IMR-90 (cell line): ENCODE results near the gene CAMTA1. TPM values are rescaled to one million over a fixed set of nuclear protein-coding genes. Genes with fewer than 3 reads are reported as not detected.

ENCODE experiments used
- ATAC-seq: fragments of 200-7000 bp; cut with Tn5 transposase; 2 replicates; pipeline ENCODE4 v1.9.1; 2020; ENCODE audit warnings: low read depth, mild to moderate bottlenecking, moderate library complexity
- BruUV-seq: library from RNA; stranded (reverse); fragments of 400-500 nt; replicated peaks from 2 replicates; lab custom pipeline; 2021; lab: Mats Ljungman, UMichigan
- CTCF ChIA-PET: fragments of 300-600 bp; formaldehyde crosslinking; extraction: SDS; loops from one replicate; lab custom pipeline; 2021; ENCODE audit warnings: antibody characterized with exemption; lab: Yijun Ruan, JAX
- POLR2A ChIA-PET: fragments of 300-600 bp; sonication (Branson Sonifier 250); formaldehyde crosslinking; loops from one replicate; lab custom pipeline; 2022; ENCODE audit warnings: antibody characterized with exemption; ENCODE audit not compliant: unreplicated experiment; lab: Charles Lee
- DNase-seq: peaks from one replicate; pipeline ENCODE4 v3.0.0; 2013
- H2AFZ ChIP-seq: replicated peaks from 2 replicates; pipeline ENCODE3; 2013; ENCODE audit warnings: low read length, mild to moderate bottlenecking; ENCODE audit not compliant: poor library complexity
- H2AK5ac ChIP-seq: 2 replicates; pipeline ENCODE4 v1.6.1; 2013; ENCODE audit warnings: low read depth, low read length, inconsistent platforms
- H2AK9ac ChIP-seq: replicated peaks from 2 replicates; pipeline ENCODE3; 2013; ENCODE audit warnings: mild to moderate bottlenecking, low read depth, low read length, moderate library complexity; ENCODE audit not compliant: poor library complexity
- H2BK120ac ChIP-seq: 2 replicates; pipeline ENCODE4 v1.6.1; 2013; ENCODE audit warnings: low read depth, low read length, inconsistent platforms
- H2BK15ac ChIP-seq: 3 replicates; pipeline ENCODE4 v1.6.1; 2013; ENCODE audit warnings: low read depth, low read length, inconsistent platforms
- H2BK20ac ChIP-seq: 2 replicates; pipeline ENCODE4 v1.6.1; 2013; ENCODE audit warnings: low read depth, mild to moderate bottlenecking, inconsistent platforms, low read length, moderate library complexity
- H2BK5ac ChIP-seq: 2 replicates; pipeline ENCODE4 v1.6.1; 2013; ENCODE audit warnings: mild to moderate bottlenecking, low read depth, low read length, inconsistent platforms; ENCODE audit not compliant: poor library complexity, severe bottlenecking
- H3K14ac ChIP-seq: replicated peaks from 2 replicates; pipeline ENCODE4 v1.6.1; 2013; ENCODE audit warnings: low read depth, low read length, inconsistent platforms
- H3K18ac ChIP-seq: 2 replicates; pipeline ENCODE4 v1.6.1; 2013; ENCODE audit warnings: low read depth, low read length, control low read depth
- H3K23ac ChIP-seq: 2 replicates; pipeline ENCODE4 v1.6.1; 2013; ENCODE audit warnings: low read depth, low read length, inconsistent platforms
- H3K27ac ChIP-seq: 2 replicates; pipeline ENCODE4 v1.5.1; 2013; ENCODE audit warnings: mild to moderate bottlenecking, control low read depth, low read length; ENCODE audit not compliant: insufficient read depth
- H3K27me3 ChIP-seq: 2 replicates; pipeline ENCODE4 v1.6.1; 2013; ENCODE audit warnings: low read length; ENCODE audit not compliant: control insufficient read depth, insufficient read depth
- H3K36me3 ChIP-seq: 2 replicates; pipeline ENCODE4 v1.6.1; 2013; ENCODE audit warnings: low read length, mixed read lengths; ENCODE audit not compliant: control insufficient read depth, insufficient read depth
- H3K4ac ChIP-seq: 2 replicates; pipeline ENCODE4 v1.6.1; 2013; ENCODE audit warnings: low read depth, low read length, inconsistent platforms
- H3K4me1 ChIP-seq: 2 replicates; pipeline ENCODE4 v1.6.1; 2013; ENCODE audit warnings: low read length, mixed read lengths; ENCODE audit not compliant: control insufficient read depth, insufficient read depth
- H3K4me2 ChIP-seq: 2 replicates; pipeline ENCODE4 v1.6.1; 2013; ENCODE audit warnings: low read depth, mild to moderate bottlenecking, control low read depth, low read length, moderate library complexity
- H3K4me3 ChIP-seq: 2 replicates; pipeline ENCODE4 v1.5.1; 2013; ENCODE audit warnings: low read depth, mild to moderate bottlenecking, control low read depth, low read length, moderate library complexity; ENCODE audit not compliant: insufficient read depth
- H3K56ac ChIP-seq: 2 replicates; pipeline ENCODE4 v1.6.1; 2013; ENCODE audit warnings: low read length, inconsistent platforms; ENCODE audit not compliant: insufficient read depth; ENCODE audit errors: extremely low read depth
- H3K79me1 ChIP-seq, 2 experiments: 2 replicates each; pipeline ENCODE4 v1.6.1; 2013; ENCODE audit warnings: low read length in 2 of 2, inconsistent platforms in 1 of 2, low read depth in 1 of 2
- H3K9ac ChIP-seq: 2 replicates; pipeline ENCODE4 v1.6.1; 2013; ENCODE audit warnings: low read depth, low read length, control low read depth
- H3K9me1 ChIP-seq: 2 replicates; pipeline ENCODE4 v1.6.1; 2013; ENCODE audit warnings: low read length, inconsistent platforms; ENCODE audit not compliant: insufficient read depth
- H3K9me3 ChIP-seq: 2 replicates; pipeline ENCODE4 v1.6.1; 2013; ENCODE audit warnings: low read length; ENCODE audit not compliant: control insufficient read depth, insufficient read depth
- H4K20me1 ChIP-seq: 2 replicates; pipeline ENCODE4 v1.6.1; 2013; ENCODE audit warnings: low read length, inconsistent platforms; ENCODE audit not compliant: insufficient read depth
- H4K5ac ChIP-seq: 2 replicates; pipeline ENCODE4 v1.6.1; 2013; ENCODE audit warnings: mild to moderate bottlenecking, low read depth, low read length, control low read depth
- H4K8ac ChIP-seq, 2 experiments: 2 replicates each; pipeline ENCODE4 v1.6.1; 2013; ENCODE audit warnings: low read depth in 2 of 2, low read length in 2 of 2, control low read depth in 1 of 2, inconsistent platforms in 1 of 2
- H4K91ac ChIP-seq: 2 replicates; pipeline ENCODE4 v1.6.1; 2013; ENCODE audit warnings: low read depth, low read length, inconsistent platforms; ENCODE audit not compliant: insufficient read depth
- BHLHE40 ChIP-seq: fragments of 150-350 bp; IDR thresholded peaks from 2 replicates; pipeline ENCODE4 v1.6.1; 2016; ENCODE audit warnings: mild to moderate bottlenecking, low read depth, low read length
- CEBPB ChIP-seq: IDR thresholded peaks from 2 replicates; pipeline ENCODE4 v1.6.1; 2012; ENCODE audit warnings: low read depth, low read length, improper control_type of control experiment
- CHD1 ChIP-seq: IDR thresholded peaks from 2 replicates; pipeline ENCODE4 v1.6.1; 2012; ENCODE audit warnings: low read depth, low read length, improper control_type of control experiment
- FOS ChIP-seq: fragments of 150-350 bp; IDR thresholded peaks from 2 replicates; pipeline ENCODE4 v1.6.1; 2016; ENCODE audit warnings: low read depth, low read length
- MAFK ChIP-seq: IDR thresholded peaks from 2 replicates; pipeline ENCODE4 v1.6.1; 2012; ENCODE audit warnings: low read depth, low read length, improper control_type of control experiment
- MAZ ChIP-seq: IDR thresholded peaks from 2 replicates; pipeline ENCODE4 v1.6.1; 2012; ENCODE audit warnings: low read depth, mild to moderate bottlenecking, low read length, improper control_type of control experiment, moderate library complexity, borderline replicate concordance
- MXI1 ChIP-seq: IDR thresholded peaks from 2 replicates; pipeline ENCODE4 v1.6.1; 2012; ENCODE audit warnings: low read depth, mild to moderate bottlenecking, low read length, moderate library complexity, borderline replicate concordance
- NFE2L2 ChIP-seq: fragments of 150-350 bp; IDR thresholded peaks from 2 replicates; pipeline ENCODE4 v1.6.1; 2016; ENCODE audit warnings: low read depth, mild to moderate bottlenecking, low read length
- POLR2A ChIP-seq: IDR thresholded peaks from 2 replicates; pipeline ENCODE4 v1.6.1; 2012; ENCODE audit warnings: mild to moderate bottlenecking, low read depth, low read length
- RAD21 ChIP-seq: IDR thresholded peaks from 2 replicates; pipeline ENCODE4 v1.6.1; 2012; ENCODE audit warnings: low read length, improper control_type of control experiment
- RCOR1 ChIP-seq: IDR thresholded peaks from 2 replicates; pipeline ENCODE4 v1.6.1; 2012; ENCODE audit warnings: mild to moderate bottlenecking, low read length, improper control_type of control experiment; ENCODE audit not compliant: insufficient replicate concordance
- RFX5 ChIP-seq: IDR thresholded peaks from 2 replicates; pipeline ENCODE4 v1.8.0; 2012; ENCODE audit warnings: low read depth, mild to moderate bottlenecking, low read length, moderate library complexity
- SMC3 ChIP-seq: fragments of 150-350 bp; IDR thresholded peaks from 2 replicates; pipeline ENCODE4 v1.6.1; 2016; ENCODE audit warnings: low read depth, mild to moderate bottlenecking, antibody characterized with exemption, low read length, moderate library complexity
- WGBS, 2 experiments: methylation state at CpG; one replicate each; pipeline versions ENCODE4 v1.1.5 to v1.1.7; 2013; ENCODE audit warnings: missing lambda C conversion rate in 2 of 2; ENCODE audit not compliant: insufficient read length in 1 of 2; ENCODE audit errors: extremely low coverage in 2 of 2; 5-methylcytosine and 5-hydroxymethylcytosine counted together
- dilution Hi-C: fragments of 300-500 bp; cut with HindIII; formaldehyde crosslinking; loops from one replicate; pipeline ENCODE4 v1.14.3; 2018; ENCODE audit warnings: low sequenced_read_pairs; ENCODE audit not compliant: unreplicated experiment
- in situ Hi-C: fragments of 300-500 bp; cut with MboI; formaldehyde crosslinking; loops from 3 replicates; pipeline ENCODE4 v1.14.3; 2019; ENCODE audit warnings: low sequenced_read_pairs, inconsistent platforms, mixed read lengths
- intact Hi-C: fragments of 100-400 bp; cut with micrococcal nuclease; formaldehyde crosslinking; loops from 2 replicates; pipeline ENCODE4 v1.10.0; 2022
- polyA plus RNA-seq, 3 experiments: library from polyadenylated mRNA; depleted of rRNA; stranded (reverse); fragments of >200 nt; gene quantifications; 2 replicates each; pipeline ENCODE4 v1.2.3, GENCODE V29; 2012; ENCODE audit warnings: low replicate concordance in 1 of 3
- total RNA-seq: library from RNA; depleted of rRNA; stranded (reverse); fragments of >200 nt; gene quantifications from 2 replicates; pipeline ENCODE4 v1.2.3, GENCODE V29; 2012
- TF ChIP-seq, protein P1 (sequence below): fragments of 150-350 bp; IDR thresholded peaks from 2 replicates; pipeline ENCODE4 v1.6.1; 2016; ENCODE audit warnings: low read depth, mild to moderate bottlenecking, low read length, moderate library complexity, borderline replicate concordance
- TF ChIP-seq, protein P2 (sequence below): fragments of 150-350 bp; IDR thresholded peaks from 2 replicates; pipeline ENCODE4 v1.6.1; 2017; ENCODE audit warnings: mild to moderate bottlenecking, antibody characterized with exemption, low read length, low read depth
- TF ChIP-seq, protein P3 (sequence below): conservative IDR thresholded peaks from 2 replicates; pipeline ENCODE4 v1.5.1; 2012; ENCODE audit warnings: mild to moderate bottlenecking, low read depth, low read length, improper control_type of control experiment

CAMTA1 gene
- total and polyA plus RNA-seq, 2 of the 4 experiments (the other 2 are of a cell fraction), result 35.5 to 74.3 TPM

DNA sequence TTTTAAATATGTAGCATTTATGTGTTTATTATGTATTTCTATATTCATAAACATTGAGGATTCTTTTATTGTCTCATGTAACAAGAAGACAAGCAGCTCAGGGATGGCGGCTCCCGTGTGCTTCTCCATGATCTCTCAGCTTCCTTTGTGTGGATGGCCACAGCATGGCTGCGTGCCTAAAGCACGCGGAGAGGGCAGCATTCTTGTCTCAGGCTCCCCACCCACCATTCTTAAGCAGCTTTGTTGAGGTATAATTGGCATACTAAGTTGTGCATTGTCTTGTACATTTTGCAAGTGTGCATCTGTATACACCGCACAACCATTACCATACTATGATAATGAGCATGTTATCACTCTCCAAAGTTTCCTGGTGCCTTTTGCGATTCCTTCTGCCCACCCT, 81.6 kb downstream of the CAMTA1 start:
- intact Hi-C loops, result loop anchor here (5.0 kb wide), 1 partner anchor 35 kb away; no protein-coding TSS in a partner anchor
- 0 out of 2 replicates have a peak, but pooled peaks cover 5% of the 10 kb centered on the region for H4K20me1 ChIP-seq
- peak overlapping the region in 1 of 2 experiments; percentile 9; a peak in 1 of 4 replicates for H4K8ac ChIP-seq
- no peak overlapping the region for H4K91ac ChIP-seq
- H3K36me3 ChIP-seq, result no peaks in the 10 kb centered on the region; the same call in 1 of the 2 replicates
- H3K27me3 ChIP-seq, result no peaks in the 10 kb centered on the region
- no peak overlapping the region for H3K9ac ChIP-seq
- DNase-seq (no peak), ATAC-seq (no peak)
- no peak overlapping the region for H2BK120ac ChIP-seq
- no CpG with 5 or more reads among the region's 7 CpGs for WGBS, 2 experiments
- H3K9me3 ChIP-seq, result no peaks in the 10 kb centered on the region
- in situ Hi-C loops, result no loop called here
- H3K4me2 ChIP-seq, result no peak overlapping the region
- H3K56ac ChIP-seq, result no peak overlapping the region
- no peak overlapping the region for H3K18ac ChIP-seq
- no peak overlapping the region for H3K4me3 ChIP-seq
- H2AK5ac ChIP-seq, result no peak overlapping the region
- peak overlapping the region; percentile 20; the same call in 1 of the 2 replicates for H4K5ac ChIP-seq
- H3K27ac ChIP-seq, result no peak overlapping the region
- H3K14ac ChIP-seq, result 0 out of 2 replicates have a peak overlapping the region, but pooled peaks have one; percentile 10
- H3K4ac ChIP-seq, result peak overlapping the region; percentile 8; the same call in 1 of the 2 replicates
- peaks cover 12% of the 10 kb centered on the region for H3K9me1 ChIP-seq
- BruUV-seq, result no TSS peak
- no peak overlapping the region for H2AFZ ChIP-seq
- no peak overlapping the region for H2BK20ac ChIP-seq
- H2AK9ac ChIP-seq, result no peak overlapping the region
- no peak overlapping the region for H2BK5ac ChIP-seq
- TF ChIP-seq SMC3 (no peak), FOS (no peak), RAD21 (no peak), CHD1 (no peak), MAFK (no peak), BHLHE40 (no peak), RCOR1 (no peak), NFE2L2 (no peak), RFX5 (no peak), MAZ (no peak), POLR2A (no peak), MXI1 (no peak), CEBPB (no peak)
- TF ChIP-seq, protein P1, sequence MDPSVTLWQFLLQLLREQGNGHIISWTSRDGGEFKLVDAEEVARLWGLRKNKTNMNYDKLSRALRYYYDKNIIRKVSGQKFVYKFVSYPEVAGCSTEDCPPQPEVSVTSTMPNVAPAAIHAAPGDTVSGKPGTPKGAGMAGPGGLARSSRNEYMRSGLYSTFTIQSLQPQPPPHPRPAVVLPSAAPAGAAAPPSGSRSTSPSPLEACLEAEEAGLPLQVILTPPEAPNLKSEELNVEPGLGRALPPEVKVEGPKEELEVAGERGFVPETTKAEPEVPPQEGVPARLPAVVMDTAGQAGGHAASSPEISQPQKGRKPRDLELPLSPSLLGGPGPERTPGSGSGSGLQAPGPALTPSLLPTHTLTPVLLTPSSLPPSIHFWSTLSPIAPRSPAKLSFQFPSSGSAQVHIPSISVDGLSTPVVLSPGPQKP, result no peak
- TF ChIP-seq, protein P2, sequence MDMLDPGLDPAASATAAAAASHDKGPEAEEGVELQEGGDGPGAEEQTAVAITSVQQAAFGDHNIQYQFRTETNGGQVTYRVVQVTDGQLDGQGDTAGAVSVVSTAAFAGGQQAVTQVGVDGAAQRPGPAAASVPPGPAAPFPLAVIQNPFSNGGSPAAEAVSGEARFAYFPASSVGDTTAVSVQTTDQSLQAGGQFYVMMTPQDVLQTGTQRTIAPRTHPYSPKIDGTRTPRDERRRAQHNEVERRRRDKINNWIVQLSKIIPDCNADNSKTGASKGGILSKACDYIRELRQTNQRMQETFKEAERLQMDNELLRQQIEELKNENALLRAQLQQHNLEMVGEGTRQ, result no peak
- TF ChIP-seq, protein P3, sequence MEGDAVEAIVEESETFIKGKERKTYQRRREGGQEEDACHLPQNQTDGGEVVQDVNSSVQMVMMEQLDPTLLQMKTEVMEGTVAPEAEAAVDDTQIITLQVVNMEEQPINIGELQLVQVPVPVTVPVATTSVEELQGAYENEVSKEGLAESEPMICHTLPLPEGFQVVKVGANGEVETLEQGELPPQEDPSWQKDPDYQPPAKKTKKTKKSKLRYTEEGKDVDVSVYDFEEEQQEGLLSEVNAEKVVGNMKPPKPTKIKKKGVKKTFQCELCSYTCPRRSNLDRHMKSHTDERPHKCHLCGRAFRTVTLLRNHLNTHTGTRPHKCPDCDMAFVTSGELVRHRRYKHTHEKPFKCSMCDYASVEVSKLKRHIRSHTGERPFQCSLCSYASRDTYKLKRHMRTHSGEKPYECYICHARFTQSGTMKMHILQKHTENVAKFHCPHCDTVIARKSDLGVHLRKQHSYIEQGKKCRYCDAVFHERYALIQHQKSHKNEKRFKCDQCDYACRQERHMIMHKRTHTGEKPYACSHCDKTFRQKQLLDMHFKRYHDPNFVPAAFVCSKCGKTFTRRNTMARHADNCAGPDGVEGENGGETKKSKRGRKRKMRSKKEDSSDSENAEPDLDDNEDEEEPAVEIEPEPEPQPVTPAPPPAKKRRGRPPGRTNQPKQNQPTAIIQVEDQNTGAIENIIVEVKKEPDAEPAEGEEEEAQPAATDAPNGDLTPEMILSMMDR, result no peak
- ChIA-PET POLR2A (no interaction called here), CTCF (interaction anchor here (0.6 kb wide), 2 partner anchors 13 to 37 kb away, joined by 3 to 6 read pairs; no protein-coding TSS in a partner anchor)
- dilution Hi-C loops, result no loop called here
- peaks cover 32 to 73% of the 10 kb centered on the region in 2 experiments for H3K79me1 ChIP-seq
- 0 out of 2 replicates have a peak overlapping the region, but pooled peaks have one; percentile 15 for H3K23ac ChIP-seq
- H2BK15ac ChIP-seq, result peak overlapping the region; percentile 15; the same call in 2 of the 3 replicates
- H3K4me1 ChIP-seq, result peaks cover 16% of the 10 kb centered on the region
